A673 (cell line): ENCODE measurements around the gene SDCCAG8.
"Not testable (repeated sequence)": the region's sequence is repeated elsewhere in the genome, so short reads cannot be mapped to it uniquely, and the experiment has no call there.

Experiments
- CTCF ChIP-seq: fragments of 300-800, 200-600 bp; sonication (generic); conservative IDR thresholded peaks from 2 replicates; pipeline ENCODE4 v1.5.1; 2017; ENCODE audit warnings: low read depth, mild to moderate bottlenecking, antibody characterized with exemption, low read length, moderate library complexity, mixed read lengths
- EZH2 ChIP-seq: fragments of 200-600 bp; sonication (generic); IDR thresholded peaks from 2 replicates; pipeline ENCODE4 v1.6.1; 2017; ENCODE audit warnings: borderline replicate concordance, low read depth, mild to moderate bottlenecking, mixed read lengths, antibody characterized with exemption, low read length; ENCODE audit not compliant: poor library complexity, severe bottlenecking

- TF ChIP-seq CTCF, EZH2: not testable (repeated sequence)
These were observed 40.5 kb upstream of the SDCCAG8 start for GRCh38 chr1:243215276-243215875.
